CD14-positive monocyte (primary cell): ENCODE results near the gene SUPT6H. TPM values are rescaled to one million over a fixed set of nuclear protein-coding genes. Genes with fewer than 3 reads are reported as not detected.

Source experiments
- DNase-seq, 3 donors: peaks; one replicate each; pipeline ENCODE4 v3.0.0-alpha.2; 2011 to 2022
- H2AFZ ChIP-seq: 2 replicates; pipeline ENCODE4 v1.6.0; 2012; ENCODE audit warnings: mild to moderate bottlenecking, low read depth, low read length, inconsistent platforms; ENCODE audit not compliant: insufficient read depth, poor library complexity, severe bottlenecking
- H3K27ac ChIP-seq, 2 donors: 1 replicate in 1 of 2; 2 replicates in 1 of 2; pipeline ENCODE4 v1.5.1; 2012 to 2013; ENCODE audit warnings: low read length in 2 of 2, control low read depth in 1 of 2, inconsistent platforms in 1 of 2, low read depth in 1 of 2, mild to moderate bottlenecking in 1 of 2
- H3K27me3 ChIP-seq, 2 donors: one replicate each; pipeline versions ENCODE4 v1.6.0 to v1.6.1; 2011 to 2013; ENCODE audit warnings: low read length in 2 of 2; ENCODE audit not compliant: control insufficient read depth in 2 of 2, insufficient read depth in 2 of 2
- H3K36me3 ChIP-seq, 2 donors: replicated peaks in 1 of 2; 1 replicate in 1 of 2; 2 replicates in 1 of 2; pipeline versions ENCODE4 v1.5.1 to v1.6.1; 2012 to 2013; ENCODE audit warnings: low read length in 2 of 2, control low read depth in 1 of 2, inconsistent platforms in 1 of 2, mild to moderate bottlenecking in 1 of 2; ENCODE audit not compliant: insufficient read depth in 2 of 2, control insufficient read depth in 1 of 2
- H3K4me1 ChIP-seq, 2 donors: 1 replicate in 1 of 2; 2 replicates in 1 of 2; pipeline versions ENCODE4 v1.5.1 to v1.6.1; 2012 to 2013; ENCODE audit warnings: low read length in 2 of 2, control low read depth in 1 of 2, inconsistent platforms in 1 of 2, mild to moderate bottlenecking in 1 of 2, moderate library complexity in 1 of 2; ENCODE audit not compliant: insufficient read depth in 2 of 2, control insufficient read depth in 1 of 2
- H3K4me2 ChIP-seq: replicated peaks from 2 replicates; pipeline ENCODE3; 2012; ENCODE audit warnings: low read length, moderate library complexity, mild to moderate bottlenecking; ENCODE audit not compliant: poor library complexity, severe bottlenecking; ENCODE audit errors: extremely low read depth
- H3K4me3 ChIP-seq, 3 experiments: fragments of 200-600 bp in 1 of 3; sonication (generic) in 1 of 3; replicated peaks in 1 of 3; 1 replicate in 2 of 3; 2 replicates in 1 of 3; pipeline ENCODE4 v1.5.1; 2011 to 2013; ENCODE audit warnings: low read length in 3 of 3, mild to moderate bottlenecking in 3 of 3, control low read depth in 2 of 3, low read depth in 2 of 3, inconsistent platforms in 1 of 3, moderate library complexity in 1 of 3
- H3K79me2 ChIP-seq: 2 replicates; pipeline ENCODE4 v1.6.0; 2012; ENCODE audit warnings: mild to moderate bottlenecking, control low read depth, inconsistent platforms, low read length, moderate library complexity; ENCODE audit not compliant: insufficient read depth
- H3K9ac ChIP-seq: 2 replicates; pipeline ENCODE4 v1.6.0; 2017; ENCODE audit warnings: low read length, mild to moderate bottlenecking; ENCODE audit not compliant: insufficient read depth, poor library complexity, severe bottlenecking
- H3K9me3 ChIP-seq, 2 donors: replicated peaks in 1 of 2; 1 replicate in 1 of 2; 2 replicates in 1 of 2; pipeline versions ENCODE4 v1.5.1 to v1.6.1; 2012 to 2013; ENCODE audit warnings: low read length in 2 of 2, control low read depth in 1 of 2; ENCODE audit not compliant: control insufficient read depth in 1 of 2, insufficient read depth in 1 of 2
- H4K20me1 ChIP-seq: 2 replicates; pipeline ENCODE4 v1.6.0; 2012; ENCODE audit warnings: mild to moderate bottlenecking, low read length, control low read depth, moderate library complexity; ENCODE audit not compliant: insufficient read depth
- H3K27ac Mint-ChIP-seq, 7 donors: one replicate each; pipeline ENCODE4 v1.8.0; 2020; ENCODE audit warnings: mild to moderate bottlenecking in 7 of 7, mixed read lengths in 7 of 7, moderate library complexity in 6 of 7, inconsistent platforms in 2 of 7
- H3K27me3 Mint-ChIP-seq, 3 donors: one replicate each; pipeline ENCODE4 v1.8.0; 2021 to 2022; ENCODE audit warnings: low read depth in 3 of 3, mild to moderate bottlenecking in 3 of 3, mixed read lengths in 3 of 3, moderate library complexity in 3 of 3, inconsistent platforms in 1 of 3
- H3K36me3 Mint-ChIP-seq, 2 donors: one replicate each; pipeline ENCODE4 v1.8.0; 2020; ENCODE audit warnings: mixed read lengths in 2 of 2, inconsistent platforms in 1 of 2, mild to moderate bottlenecking in 1 of 2
- H3K4me1 Mint-ChIP-seq: one replicate; pipeline ENCODE4 v1.8.0; 2020; ENCODE audit warnings: mild to moderate bottlenecking, mixed read lengths
- H3K4me3 Mint-ChIP-seq, 2 donors: one replicate each; pipeline ENCODE4 v1.8.0; 2020; ENCODE audit warnings: mild to moderate bottlenecking in 2 of 2, mixed read lengths in 2 of 2, moderate library complexity in 1 of 2
- H3K9me3 Mint-ChIP-seq, 7 donors: one replicate each; pipeline ENCODE4 v1.8.0; 2020 to 2022; ENCODE audit warnings: mixed read lengths in 7 of 7, mild to moderate bottlenecking in 6 of 7, moderate library complexity in 6 of 7, inconsistent platforms in 2 of 7
- CTCF ChIP-seq: fragments of 200-600 bp; IDR thresholded peaks from one replicate; pipeline ENCODE4 v1.8.0; 2022; ENCODE audit warnings: antibody characterized with exemption, mild to moderate bottlenecking
- WGBS: methylation state at CpG from one replicate; pipeline ENCODE4 v1.1.5; 2013; ENCODE audit warnings: missing lambda C conversion rate; ENCODE audit not compliant: insufficient coverage; 5-methylcytosine and 5-hydroxymethylcytosine counted together
- intact Hi-C, 2 donors: fragments of 100-400 bp; cut with micrococcal nuclease; formaldehyde crosslinking; loops; one replicate each; pipeline versions ENCODE4 v1.15.0 to v1.15.1; 2023
- polyA plus RNA-seq, 3 donors: library from polyadenylated mRNA; depleted of rRNA in 1 of 3; unstranded in 2 of 3; stranded (reverse) in 1 of 3; fragments of 300-500 nt in 2 of 3; fragments of >200 nt in 1 of 3; fragmentation: Illumina TruSeq in 2 of 3; gene quantifications; 1 replicate in 2 of 3; 2 replicates in 1 of 3; pipeline ENCODE4 v1.2.3, GENCODE V29; 2012 to 2021

Gene SUPT6H
- polyA plus RNA-seq, 3 donors: 3.8 to 33.9 (median 7.8) TPM

- H3K27ac ChIP-seq: peak within 1 kb of the TSS; percentile 5 to 61
- peaks cover 45 to 56% of the 10 kb centered on the region in 2 donors for H3K4me1 ChIP-seq
- Mint-ChIP-seq H3K9me3 (no peaks in the 10 kb centered on the region), H3K27me3 (peaks cover 0 to 5% (median 2%) of the 10 kb centered on the region in 3 donors), H3K36me3 (peaks cover 29 to 46% of the 10 kb centered on the region in 2 donors), H3K4me1 (peaks cover 37% of the 10 kb centered on the region), H3K4me3 (peak within 1 kb of the TSS; percentile 93 to 94), H3K27ac (peak within 1 kb of the TSS; percentile 83 to 92 (median 89))
- peak within 1 kb of the TSS; percentile 50 to 78 (median 55) for H3K4me3 ChIP-seq
- H3K4me2 ChIP-seq: peak within 1 kb of the TSS; percentile 94
- peak; percentile 20 for TF ChIP-seq CTCF
- no peaks in the 10 kb centered on the region for H3K27me3 ChIP-seq
- H3K9me3 ChIP-seq: no peaks in the 10 kb centered on the region
- peak; percentile 66 to 80 (median 70) for DNase-seq
- peaks cover 29% of the 10 kb centered on the region for H4K20me1 ChIP-seq
- peaks cover 35% of the 10 kb centered on the region for H3K79me2 ChIP-seq
- peak within 1 kb of the TSS; percentile 70 for H3K9ac ChIP-seq
- intact Hi-C loops: loop anchor here (2.0 to 10.0 kb wide), 5 partner anchors 55 to 235 kb away; partner anchors contain the start of genes BLTP2 (in 2 of the 2), FLOT2 (in 1 of the 2), SDF2 (in 1 of the 2) and SUPT6H (in 1 of the 2)
- WGBS: 0% methylated on average over 28 of the region's 60 CpGs
- peaks cover 19 to 40% of the 10 kb centered on the region in 2 donors for H3K36me3 ChIP-seq
- H2AFZ ChIP-seq: peak within 1 kb of the TSS; percentile 82
These were observed 55.8 kb downstream of the SUPT6H start, which contains the start of gene RAB34 for GRCh38 chr17:28717578-28718332. Gene RAB34, minus strand, starts transcription at chr17:28717868. Its CDS starts 602 bp downstream, at chr17:28717266.

GRCh38 chr17:28718333-28719020 lies 56.5 kb downstream of the SUPT6H start:
- H3K9me3 ChIP-seq: no peaks in the 10 kb centered on the region
- H3K9me3 Mint-ChIP-seq: no peaks in the 10 kb centered on the region
- peaks cover 36% of the 10 kb centered on the region for H3K4me1 Mint-ChIP-seq
- peaks cover 0 to 5% (median 2%) of the 10 kb centered on the region in 3 donors for H3K27me3 Mint-ChIP-seq
- peaks cover 36% of the 10 kb centered on the region for H4K20me1 ChIP-seq
- H3K27ac ChIP-seq: peak overlapping the region in 1 of 2 donors; percentile 45
- H3K36me3 ChIP-seq: peaks cover 26 to 47% of the 10 kb centered on the region in 2 donors
- DNase-seq: no peak
- 27% methylated on average over 5 of the region's 18 CpGs for WGBS
- peak overlapping the region in 2 of 3 experiments; percentile 55 to 78 for H3K4me3 ChIP-seq
- H3K27ac Mint-ChIP-seq: peak overlapping the region; percentile 66 to 92 (median 89)
- intact Hi-C loops: loop anchor here (2.0 to 10.0 kb wide), 5 partner anchors 56 to 234 kb away; partner anchors contain the start of genes BLTP2 (in 2 of the 2), FLOT2 (in 1 of the 2), SDF2 (in 1 of the 2) and SUPT6H (in 1 of the 2)
- peak overlapping the region; percentile 93 to 94 for H3K4me3 Mint-ChIP-seq
- peak overlapping the region; percentile 82 for H2AFZ ChIP-seq
- peaks cover 35% of the 10 kb centered on the region for H3K79me2 ChIP-seq
- H3K36me3 Mint-ChIP-seq: peaks cover 34 to 54% of the 10 kb centered on the region in 2 donors
- H3K4me2 ChIP-seq: peak overlapping the region; percentile 94
- H3K9ac ChIP-seq: peak overlapping the region; percentile 70
- peaks cover 45 to 56% of the 10 kb centered on the region in 2 donors for H3K4me1 ChIP-seq
- no peak for TF ChIP-seq CTCF
- no peaks in the 10 kb centered on the region for H3K27me3 ChIP-seq
